Right kidney (tissue), 1 donor: ENCODE results near the gene KIF27.
"Not testable (repeated sequence)": the region's sequence is repeated elsewhere in the genome, so short reads cannot be mapped to it uniquely, and the experiment has no call there.

Source experiments
- DNase-seq: peaks from one replicate; pipeline ENCODE4 v3.0.0-alpha.2; 2016

Gene KIF27

DNA sequence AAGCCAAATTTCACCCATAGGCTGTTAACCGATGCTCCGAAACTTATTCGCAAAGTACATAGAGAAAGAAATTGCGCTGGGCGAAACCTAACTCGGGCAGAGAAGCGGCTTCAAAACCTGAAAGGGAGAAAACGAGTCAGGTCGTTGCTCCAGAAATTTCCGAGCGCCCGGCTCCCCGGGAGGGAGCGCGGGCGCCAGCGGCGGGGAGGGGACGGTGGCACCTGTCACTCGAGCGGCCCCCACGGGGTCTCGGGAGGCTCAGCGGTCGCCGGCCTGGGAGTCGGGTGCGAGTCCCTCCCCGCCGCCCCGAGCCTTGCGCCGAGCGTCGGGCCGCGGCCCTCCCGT lies 104.2 kb downstream of the KIF27 start:
- not testable (repeated sequence) for DNase-seq

DNA sequence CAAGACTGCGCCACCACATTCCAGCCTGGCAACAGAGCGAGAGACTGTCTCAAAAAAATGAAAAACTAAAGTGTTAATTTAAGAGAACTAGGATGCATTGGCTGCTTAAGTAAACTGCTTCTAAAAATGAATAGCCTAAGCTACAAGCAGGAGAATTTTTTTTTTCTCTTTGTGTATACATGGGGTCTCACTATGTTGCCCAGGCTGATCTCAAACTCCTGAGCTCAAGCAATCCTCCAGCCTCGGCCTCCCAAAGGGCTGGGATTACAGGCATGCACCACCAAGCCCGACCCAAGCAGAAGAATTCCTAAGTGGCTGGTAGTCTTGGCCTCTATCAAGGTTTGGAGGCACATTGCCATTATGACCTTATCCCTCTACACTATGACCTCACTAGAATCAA lies 106.1 kb downstream of the KIF27 start:
- DNase-seq: not testable (repeated sequence)

DNA sequence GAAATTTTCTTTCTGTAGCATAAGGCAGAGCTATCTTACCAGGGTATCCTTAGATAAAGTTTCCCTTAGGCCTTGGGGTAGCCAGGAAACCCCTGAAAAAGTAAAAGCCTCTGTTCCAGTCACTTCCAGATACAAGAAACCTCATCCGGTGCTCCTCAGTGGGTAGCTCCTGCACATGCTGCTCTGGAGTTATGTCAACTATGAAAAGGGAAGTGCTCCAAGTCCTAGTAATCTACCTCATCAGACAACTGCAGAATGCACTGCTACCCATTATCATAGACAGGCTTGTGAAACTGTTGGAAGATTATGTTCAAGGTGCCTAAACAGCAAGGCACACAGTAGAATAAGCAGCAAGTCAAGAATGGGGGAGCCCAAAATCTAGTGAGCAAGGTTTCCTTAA lies 112.0 kb downstream of the KIF27 start:
- DNase-seq: not testable (repeated sequence)

DNA sequence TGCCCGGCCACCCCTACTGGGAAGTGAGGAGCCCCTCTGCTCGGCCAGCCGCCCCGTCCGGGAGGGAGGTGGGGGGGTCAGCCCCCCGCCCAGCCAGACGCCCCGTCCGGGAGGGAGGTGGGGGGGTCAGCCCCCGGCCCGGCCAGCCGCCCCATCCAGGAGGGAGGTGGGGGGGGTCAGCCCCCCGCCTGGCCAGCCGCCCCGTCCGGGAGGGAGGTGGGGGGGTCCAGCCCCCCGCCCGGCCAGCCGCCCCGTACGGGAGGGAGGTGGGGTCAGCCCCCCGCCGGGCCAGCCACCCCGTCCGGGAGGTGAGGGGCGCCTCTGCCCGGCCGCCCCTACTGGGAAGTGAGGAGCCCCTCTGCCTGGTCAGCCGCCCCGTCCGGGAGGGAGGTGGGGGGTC lies 116.8 kb downstream of the KIF27 start:
- not testable (repeated sequence) for DNase-seq

DNA sequence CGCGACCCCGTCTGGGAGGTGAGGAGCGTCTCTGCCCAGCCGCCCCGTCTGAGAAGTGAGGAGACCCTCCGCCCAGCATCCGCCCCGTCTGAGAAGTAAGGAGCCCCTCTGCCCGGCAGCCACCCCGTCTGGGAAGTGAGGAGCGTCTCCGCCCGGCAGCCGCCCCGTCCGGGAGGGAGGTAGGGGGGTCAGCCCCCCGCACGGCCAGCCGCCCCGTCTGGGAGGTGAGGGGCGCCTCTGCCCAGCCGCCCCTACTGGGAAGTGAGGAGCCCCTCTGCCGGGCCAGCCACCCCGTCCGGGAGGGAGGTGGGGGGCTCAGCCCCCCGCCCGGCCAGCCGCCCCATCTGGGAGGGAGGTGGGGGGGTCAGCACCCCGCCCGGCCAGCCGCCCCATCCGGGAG lies 117.3 kb downstream of the KIF27 start:
- not testable (repeated sequence) for DNase-seq

DNA sequence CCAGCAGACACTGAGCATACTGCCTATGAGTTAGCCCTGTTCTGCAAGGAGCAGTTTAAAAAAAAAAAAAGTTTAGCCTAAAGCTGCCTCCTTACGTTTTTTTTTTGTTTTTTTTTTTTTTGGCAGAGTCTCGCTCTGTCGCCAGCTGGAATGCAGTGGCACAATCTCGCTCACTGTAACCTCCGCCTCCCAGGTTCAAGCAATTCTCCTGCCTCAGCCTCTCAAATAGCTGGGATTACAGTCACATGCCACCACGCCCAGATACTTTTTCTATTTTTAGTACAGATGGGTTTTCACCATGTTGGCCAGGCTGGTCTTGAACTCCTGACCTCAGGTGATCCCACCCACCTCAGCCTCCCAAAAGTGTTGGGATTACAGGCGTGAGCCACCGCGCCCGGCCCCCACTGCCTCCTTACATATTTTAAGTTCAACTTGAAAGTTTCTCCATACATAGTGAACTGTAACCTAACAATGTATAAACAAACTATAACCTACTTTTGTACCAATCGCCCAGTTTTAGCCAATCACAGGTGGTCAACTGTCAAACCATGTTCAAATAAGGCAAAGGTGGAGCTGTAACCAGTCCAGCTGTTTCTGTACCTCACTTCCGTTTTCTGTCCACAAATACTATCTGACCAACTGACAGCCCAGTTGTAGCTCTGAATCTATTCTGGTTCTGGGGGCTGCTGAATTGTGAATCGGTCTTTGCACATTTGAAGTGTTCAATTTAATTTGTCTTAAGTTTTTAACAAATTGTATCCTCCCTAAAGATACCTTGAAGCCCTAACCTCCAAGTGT lies 120.8 kb downstream of the KIF27 start:
- DNase-seq: no peak

DNA sequence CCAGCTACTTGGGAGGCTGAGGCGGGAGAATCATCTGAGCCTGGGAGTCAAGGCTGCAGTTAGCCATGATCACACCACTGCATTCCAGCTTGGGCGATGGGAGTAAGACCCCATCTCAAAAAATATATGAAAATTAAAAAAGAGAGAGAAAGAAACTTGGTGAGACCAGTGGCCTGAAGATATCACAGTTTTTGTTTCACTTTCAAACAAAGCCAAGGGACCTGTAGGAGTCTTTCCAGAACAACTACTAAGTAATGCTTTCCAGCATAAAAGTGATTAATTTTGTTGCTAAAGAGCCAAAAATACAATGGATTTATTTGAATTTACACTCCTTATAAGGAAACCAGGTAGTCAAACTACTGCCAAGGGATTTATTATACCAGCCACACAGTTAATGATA lies 127.2 kb downstream of the KIF27 start:
- DNase-seq: no peak

DNA sequence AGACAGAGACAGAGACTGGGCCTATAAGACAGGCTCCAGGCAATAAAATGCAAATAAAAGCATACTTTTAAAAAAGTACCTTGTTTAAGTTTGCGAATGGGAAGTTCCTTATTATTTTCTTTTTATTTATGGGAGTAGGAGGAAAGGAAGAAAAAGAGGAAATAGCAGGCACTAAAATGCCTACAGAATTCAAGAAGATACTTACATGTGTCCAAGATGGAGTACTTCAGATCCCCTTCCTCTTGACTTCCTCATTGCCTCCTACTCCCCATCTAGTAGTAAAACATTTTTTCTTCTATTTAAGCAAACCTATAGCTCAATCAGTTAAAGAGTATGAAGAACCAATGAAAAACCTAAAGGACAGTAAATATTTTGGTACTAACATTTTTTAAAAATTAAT lies 128.5 kb downstream of the KIF27 start:
- no peak for DNase-seq
